B cell (primary cell): ENCODE results near the gene FBXW5. TPM values are rescaled to one million over a fixed set of nuclear protein-coding genes. Genes with fewer than 3 reads are reported as not detected.

ENCODE experiments used
- ATAC-seq: fragments of 200-7000 bp; cut with Tn5 transposase; one replicate; pipeline ENCODE4 v1.10.0; 2021; ENCODE audit warnings: low read depth, mild to moderate bottlenecking, moderate number of reproducible peaks, moderate library complexity
- CTCF ChIA-PET: fragments of 350-600 bp; sonication (Branson Sonifier 250); formaldehyde crosslinking; loops from one replicate; lab custom pipeline; 2021; ENCODE audit warnings: antibody characterized with exemption, inconsistent platforms; lab: Charles Lee
- POLR2A ChIA-PET: fragments of 350-600 bp; sonication (Branson Sonifier 250); formaldehyde crosslinking; loops from one replicate; lab custom pipeline; 2021; ENCODE audit warnings: antibody characterized with exemption; lab: Charles Lee
- DNase-seq: peaks from one replicate; pipeline ENCODE4 v3.0.0; 2013
- H2AFZ ChIP-seq: 2 replicates; pipeline ENCODE4 v1.6.1; 2012; ENCODE audit warnings: mild to moderate bottlenecking, low read depth, low read length; ENCODE audit not compliant: insufficient read depth, poor library complexity, severe bottlenecking
- H3K27ac ChIP-seq, 2 donors: 1 replicate in 1 of 2; 2 replicates in 1 of 2; pipeline ENCODE4 v1.5.1; 2012 to 2013; ENCODE audit warnings: low read length in 2 of 2, mild to moderate bottlenecking in 2 of 2, moderate library complexity in 1 of 2
- H3K27me3 ChIP-seq, 4 experiments: fragments of 200-600 bp in 1 of 4; sonication (generic) in 1 of 4; replicated peaks in 1 of 4; 1 replicate in 2 of 4; 2 replicates in 2 of 4; pipeline versions ENCODE4 v1.6.1 to v1.7.0; 2013 to 2016; ENCODE audit warnings: low read length in 3 of 4, mild to moderate bottlenecking in 2 of 4, mixed read lengths in 1 of 4, moderate library complexity in 1 of 4; ENCODE audit not compliant: insufficient read depth in 4 of 4, control insufficient read depth in 3 of 4; ENCODE audit errors: control extremely low read depth in 1 of 4
- H3K36me3 ChIP-seq, 2 experiments: replicated peaks in 1 of 2; 1 replicate in 1 of 2; 2 replicates in 1 of 2; pipeline versions ENCODE4 v1.6.1 to v1.7.1; 2013; ENCODE audit warnings: low read length in 1 of 2; ENCODE audit not compliant: insufficient read depth in 2 of 2, control insufficient read depth in 1 of 2; ENCODE audit errors: control extremely low read depth in 1 of 2, extremely low read depth in 1 of 2
- H3K4me1 ChIP-seq, 2 donors: fragments of 200-600 bp in 1 of 2; sonication (generic) in 1 of 2; 1 replicate in 1 of 2; 2 replicates in 1 of 2; pipeline versions ENCODE4 v1.5.1 to v1.6.1; 2013 to 2017; ENCODE audit warnings: low read length in 2 of 2; ENCODE audit not compliant: control insufficient read depth in 2 of 2, insufficient read depth in 2 of 2
- H3K4me2 ChIP-seq: replicated peaks from 2 replicates; pipeline ENCODE3; 2012; ENCODE audit warnings: mild to moderate bottlenecking, low read depth, low read length; ENCODE audit not compliant: poor library complexity, severe bottlenecking
- H3K4me3 ChIP-seq, 5 experiments: fragments of 200-600 bp in 1 of 5; sonication (generic) in 1 of 5; 1 replicate in 3 of 5; 2 replicates in 2 of 5; pipeline versions ENCODE4 v1.5.1 to v1.7.0; 2011 to 2016; ENCODE audit warnings: low read length in 4 of 5, mild to moderate bottlenecking in 4 of 5, low read depth in 2 of 5, control low read depth in 1 of 5, moderate library complexity in 1 of 5; ENCODE audit not compliant: insufficient read depth in 1 of 5; ENCODE audit errors: control extremely low read depth in 1 of 5, extremely low read depth in 1 of 5
- H3K79me2 ChIP-seq: fragments of 200-600 bp; sonication (generic); one replicate; pipeline ENCODE4 v1.6.0; 2016; ENCODE audit warnings: low read length; ENCODE audit not compliant: control insufficient read depth, insufficient read depth
- H3K9ac ChIP-seq: fragments of 200-600 bp; sonication (generic); 2 replicates; pipeline ENCODE4 v1.6.1; 2017; ENCODE audit warnings: mild to moderate bottlenecking, low read length, moderate library complexity
- H3K9me3 ChIP-seq, 3 donors: one replicate each; pipeline versions ENCODE4 v1.6.1 to v1.7.1; 2013; ENCODE audit warnings: low read length in 2 of 3; ENCODE audit not compliant: control insufficient read depth in 2 of 3, insufficient read depth in 1 of 3; ENCODE audit errors: control extremely low read depth in 1 of 3
- H4K20me1 ChIP-seq: 2 replicates; pipeline ENCODE4 v1.6.0; 2012; ENCODE audit warnings: mild to moderate bottlenecking, low read length; ENCODE audit not compliant: insufficient read depth, control insufficient read depth, poor library complexity, severe bottlenecking
- H3K27ac Mint-ChIP-seq: one replicate; pipeline ENCODE4 v1.8.0; 2021; ENCODE audit warnings: mixed read lengths
- H3K27me3 Mint-ChIP-seq: one replicate; pipeline ENCODE4 v1.8.0; 2021; ENCODE audit warnings: mixed read lengths
- H3K4me1 Mint-ChIP-seq: one replicate; pipeline ENCODE4 v1.8.0; 2021; ENCODE audit warnings: mixed read lengths
- H3K4me3 Mint-ChIP-seq: one replicate; pipeline ENCODE4 v1.8.0; 2021; ENCODE audit warnings: mixed read lengths
- H3K9me3 Mint-ChIP-seq: one replicate; pipeline ENCODE4 v1.8.0; 2022; ENCODE audit warnings: mixed read lengths; ENCODE audit not compliant: insufficient read depth
- EZH2 ChIP-seq: IDR thresholded peaks from 2 replicates; pipeline ENCODE4 v1.6.1; 2012; ENCODE audit warnings: borderline replicate concordance, low read depth, mild to moderate bottlenecking, moderate library complexity, low read length; ENCODE audit not compliant: insufficient read depth, poor library complexity, severe bottlenecking
- WGBS: methylation state at CpG from one replicate; pipeline ENCODE4 v1.1.5; 2013; ENCODE audit warnings: missing lambda C conversion rate; ENCODE audit not compliant: insufficient coverage; 5-methylcytosine and 5-hydroxymethylcytosine counted together
- intact Hi-C: fragments of 100-400 bp; cut with micrococcal nuclease; formaldehyde crosslinking; loops from one replicate; pipeline ENCODE4 v1.10.0; 2022
- polyA plus RNA-seq: library from polyadenylated mRNA; depleted of rRNA; stranded (reverse); fragments of >200 nt; gene quantifications from 2 replicates; pipeline ENCODE4 v1.2.3, GENCODE V29; 2012
- total RNA-seq, 2 donors: library from RNA; stranded (reverse); fragments of 120-200 nt in 1 of 2; gene quantifications; 1 replicate in 1 of 2; 2 replicates in 1 of 2; pipeline versions ENCODE4 v1.2.3 to v1.2.4, GENCODE V29; 2013 to 2022
- TF ChIP-seq, protein P1 (sequence below): fragments of 200-600 bp; IDR thresholded peaks from one replicate; pipeline ENCODE4 v1.8.0; 2022; ENCODE audit warnings: antibody characterized with exemption, mild to moderate bottlenecking

Gene FBXW5
- total and polyA plus RNA-seq, 2 donors (not counting 1 experiment from before 2014, with no cell fraction given): 99.6 to 195 TPM

DNA sequence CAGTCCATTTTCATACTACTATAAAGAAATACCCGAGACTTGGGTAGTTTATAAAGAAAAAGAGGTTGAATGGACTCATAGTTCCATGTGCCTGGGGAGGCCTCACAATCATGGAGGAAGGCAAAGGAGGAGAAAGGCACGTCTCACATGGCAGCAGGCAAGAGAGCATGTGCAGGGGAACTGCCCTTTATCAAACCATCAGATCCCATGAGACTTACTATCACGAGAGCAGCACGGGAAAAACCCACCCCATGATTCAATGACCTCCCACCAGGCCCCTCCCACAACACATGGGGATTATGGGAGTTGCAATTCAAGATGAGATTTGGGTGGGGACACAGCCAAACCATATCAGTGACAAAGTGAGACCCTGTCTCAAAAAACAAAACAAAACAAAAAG is 38.3 kb downstream of the FBXW5 start:
- Histone ChIP-seq H2AFZ (no peak overlapping the region), H3K79me2 (peaks cover 46% of the 10 kb centered on the region), H3K4me2 (no peak overlapping the region), H3K9me3 (no peaks in the 10 kb centered on the region), H3K27ac (no peak overlapping the region), H3K36me3 (peaks cover 0 to 54% of the 10 kb centered on the region in 2 experiments), H3K4me1 (peaks cover 21 to 25% of the 10 kb centered on the region in 2 donors), H3K4me3 (no peak overlapping the region), H3K27me3 (no peaks in the 10 kb centered on the region), H3K9ac (no peak overlapping the region), H4K20me1 (peaks cover 23% of the 10 kb centered on the region)
- Mint-ChIP-seq H3K4me3 (no peak overlapping the region), H3K27ac (peak overlapping the region; percentile 56), H3K4me1 (peaks cover 32% of the 10 kb centered on the region), H3K27me3 (no peaks in the 10 kb centered on the region), H3K9me3 (no peaks in the 10 kb centered on the region)
- no CpG with 5 or more reads among the region's 4 CpGs for WGBS
- intact Hi-C loops: no loop called here
- CTCF ChIA-PET: no interaction called here
- TF ChIP-seq, protein P1, sequence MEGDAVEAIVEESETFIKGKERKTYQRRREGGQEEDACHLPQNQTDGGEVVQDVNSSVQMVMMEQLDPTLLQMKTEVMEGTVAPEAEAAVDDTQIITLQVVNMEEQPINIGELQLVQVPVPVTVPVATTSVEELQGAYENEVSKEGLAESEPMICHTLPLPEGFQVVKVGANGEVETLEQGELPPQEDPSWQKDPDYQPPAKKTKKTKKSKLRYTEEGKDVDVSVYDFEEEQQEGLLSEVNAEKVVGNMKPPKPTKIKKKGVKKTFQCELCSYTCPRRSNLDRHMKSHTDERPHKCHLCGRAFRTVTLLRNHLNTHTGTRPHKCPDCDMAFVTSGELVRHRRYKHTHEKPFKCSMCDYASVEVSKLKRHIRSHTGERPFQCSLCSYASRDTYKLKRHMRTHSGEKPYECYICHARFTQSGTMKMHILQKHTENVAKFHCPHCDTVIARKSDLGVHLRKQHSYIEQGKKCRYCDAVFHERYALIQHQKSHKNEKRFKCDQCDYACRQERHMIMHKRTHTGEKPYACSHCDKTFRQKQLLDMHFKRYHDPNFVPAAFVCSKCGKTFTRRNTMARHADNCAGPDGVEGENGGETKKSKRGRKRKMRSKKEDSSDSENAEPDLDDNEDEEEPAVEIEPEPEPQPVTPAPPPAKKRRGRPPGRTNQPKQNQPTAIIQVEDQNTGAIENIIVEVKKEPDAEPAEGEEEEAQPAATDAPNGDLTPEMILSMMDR: no peak
- TF ChIP-seq EZH2: no peak
- ATAC-seq (no peak), DNase-seq (no peak)
- POLR2A ChIA-PET: no interaction called here

- Mint-ChIP-seq H3K27me3 (no peaks in the 10 kb centered on the region), H3K9me3 (no peaks in the 10 kb centered on the region), H3K4me1 (peaks cover 45% of the 10 kb centered on the region), H3K4me3 (no peak overlapping the region), H3K27ac (peak overlapping the region; percentile 75)
- Histone ChIP-seq H3K27ac (peak overlapping the region; percentile 90 to 96), H3K79me2 (peaks cover 71% of the 10 kb centered on the region), H3K9me3 (no peaks in the 10 kb centered on the region), H3K27me3 (no peaks in the 10 kb centered on the region), H3K4me3 (no peak overlapping the region), H2AFZ (no peak overlapping the region), H3K4me1 (peaks cover 24 to 38% of the 10 kb centered on the region in 2 donors), H4K20me1 (peaks cover 36% of the 10 kb centered on the region), H3K36me3 (peaks cover 0 to 58% of the 10 kb centered on the region in 2 experiments), H3K9ac (no peak overlapping the region), H3K4me2 (peak overlapping the region; percentile 79)
- ChIA-PET POLR2A (interaction anchor here (1.4 to 3.2 kb wide), 2 partner anchors 13 to 17 kb away, joined by 7 to 23 read pairs; partner anchors contain the start of gene TRAF2), CTCF (interaction anchor here (0.6 to 1.8 kb wide), 5 partner anchors 22 to 432 kb away, joined by 3 to 8 read pairs (median 4); partner anchors contain the start of gene AJM1)
- TF ChIP-seq EZH2: no peak
- TF ChIP-seq, protein P1: no peak
- intact Hi-C loops: loop anchor here (5.0 kb wide), 1 partner anchor 56 kb away; the partner anchor contains the start of gene PHPT1
- 93% methylated on average over 8 of the region's 12 CpGs for WGBS
- DNase-seq (no peak), ATAC-seq (no peak)
These were observed 41.4 kb downstream of the FBXW5 start for GRCh38 chr9:136903041-136903554.
